SK-MEL-5 (cell line): ENCODE data around the gene RPL29. TPM values are rescaled to one million over a fixed set of nuclear protein-coding genes. Genes with fewer than 3 reads are reported as not detected.
"Not testable (repeated sequence)": the region's sequence is repeated elsewhere in the genome, so short reads cannot be mapped to it uniquely, and the experiment has no call there.

ENCODE experiments used
- DNase-seq: peaks from one replicate; pipeline ENCODE4 v3.0.0-alpha.2; 2016; ENCODE audit warnings: low read depth, low spot score
- in situ Hi-C: cut with HindIII; loops from 2 replicates; pipeline ENCODE4 v1.10.0; 2016; ENCODE audit warnings: low sequenced_read_pairs, high pct_unique_total_duplicates, low pct_unique_long_range_greater_than_20kb
- polyA plus RNA-seq, 2 experiments: library from polyadenylated mRNA; depleted of rRNA; stranded (reverse); fragments of >200 nt; gene quantifications; 2 replicates each; pipeline ENCODE4 v1.2.3, GENCODE V29; 2015
- total RNA-seq: library from RNA; depleted of rRNA; stranded (reverse); fragments of >200 nt; shearing (Covaris generic); gene quantifications from 2 replicates; pipeline ENCODE4 v1.2.3, GENCODE V29; 2014; rRNA removed

The RPL29 gene
- total RNA-seq = 2,678 and 2,698 TPM in 2 replicates
- polyA plus RNA-seq (2015; cell fraction: cytosol; rRNA removed) = 1,624 and 1,821 TPM in 2 replicates
- polyA plus RNA-seq (2015; cell fraction: nucleus; rRNA removed) = 608 and 662 TPM in 2 replicates

- in situ Hi-C loops = no loop called here
- peak; percentile 96 for DNase-seq
Measured at GRCh38 chr3:51995346-51996163, at the start of gene RPL29. RPL29 (minus strand) TSS chr3:51995895; CDS start chr3:51995461, 434 bp downstream.

- no peak for DNase-seq
Measured at GRCh38 chr3:52044869-52045619, 49.3 kb upstream of the RPL29 start.

GRCh38 chr3:52043750-52044149 is 48.1 kb upstream of the RPL29 start:
- in situ Hi-C loops = no loop called here

More at GRCh38 chr3:52044869-52045619, 49.3 kb upstream of the RPL29 start:
- in situ Hi-C loops = no loop called here

GRCh38 chr3:52043039-52043438 is 47.3 kb upstream of the RPL29 start:
- DNase-seq, in situ Hi-C loops: not testable (repeated sequence)

More at GRCh38 chr3:52043750-52044149, 48.1 kb upstream of the RPL29 start:
- no peak for DNase-seq

GRCh38 chr3:52041118-52041731 is 45.5 kb upstream of the RPL29 start:
- in situ Hi-C loops = no loop called here

GRCh38 chr3:52040600-52040999 is 44.9 kb upstream of the RPL29 start:
- in situ Hi-C loops = no loop called here

More at GRCh38 chr3:52041118-52041731, 45.5 kb upstream of the RPL29 start:
- DNase-seq = peak; percentile 73

GRCh38 chr3:52039846-52040245 is 44.2 kb upstream of the RPL29 start:
- in situ Hi-C loops = no loop called here
- peak; percentile 97 for DNase-seq

More at GRCh38 chr3:52040600-52040999, 44.9 kb upstream of the RPL29 start:
- no peak for DNase-seq

GRCh38 chr3:52039426-52039825 is 43.7 kb upstream of the RPL29 start:
- peak; percentile 49 for DNase-seq
- in situ Hi-C loops = no loop called here

GRCh38 chr3:52038227-52038626 is 42.5 kb upstream of the RPL29 start:
- in situ Hi-C loops = no loop called here
- DNase-seq = no peak

GRCh38 chr3:52037291-52037690 is 41.6 kb upstream of the RPL29 start:
- in situ Hi-C loops = no loop called here
- DNase-seq = no peak

GRCh38 chr3:52036829-52037228 is 41.1 kb upstream of the RPL29 start:
- in situ Hi-C loops = no loop called here
- DNase-seq = no peak

GRCh38 chr3:52036222-52036694 is 40.6 kb upstream of the RPL29 start:
- in situ Hi-C loops = no loop called here
- no peak for DNase-seq

- DNase-seq = no peak
- in situ Hi-C loops = no loop called here
Measured at GRCh38 chr3:52034651-52035050, 39.0 kb upstream of the RPL29 start.

GRCh38 chr3:52034212-52034611 is 38.5 kb upstream of the RPL29 start:
- DNase-seq = no peak
- in situ Hi-C loops = no loop called here

GRCh38 chr3:52033748-52034147 is 38.1 kb upstream of the RPL29 start:
- DNase-seq, in situ Hi-C loops: not testable (repeated sequence)

GRCh38 chr3:52032702-52033408 is 37.2 kb upstream of the RPL29 start:
- DNase-seq = no peak
- in situ Hi-C loops = no loop called here

GRCh38 chr3:52031896-52032295 is 36.2 kb upstream of the RPL29 start:
- in situ Hi-C loops = no loop called here
- DNase-seq = no peak
